K562 (cell line): ENCODE data around the gene FKBP2. TPM values are rescaled to one million over a fixed set of nuclear protein-coding genes. Genes with fewer than 3 reads are reported as not detected.

ENCODE experiments used
- CC2D1A ChIP-seq: fragments of 450-650 bp; IDR thresholded peaks from 2 replicates; pipeline ENCODE4 v1.6.1; 2017; ENCODE audit warnings: mild to moderate bottlenecking
- FOXK1 ChIP-seq: sonication (generic); formaldehyde crosslinking; IDR thresholded peaks from 2 replicates; pipeline ENCODE4 v1.8.0; 2022; ENCODE audit warnings: missing genetic modification reagents, mild to moderate bottlenecking, borderline replicate concordance
- HDAC2 ChIP-seq: fragments of 450-650 bp; IDR thresholded peaks from 2 replicates; pipeline ENCODE4 v1.6.1; 2016; ENCODE audit warnings: mild to moderate bottlenecking
- HNRNPK ChIP-seq: fragments of 200-400 bp; formaldehyde crosslinking; IDR thresholded peaks from one replicate; pipeline ENCODE4 v1.6.1; 2018; ENCODE audit warnings: mild to moderate bottlenecking, low read depth, low read length; ENCODE audit not compliant: poor library complexity, severe bottlenecking
- JUND ChIP-seq, 2 experiments: IDR thresholded peaks; 2 replicates in 1 of 2; 3 replicates in 1 of 2; pipeline ENCODE4 v1.6.1; 2011; ENCODE audit warnings: borderline replicate concordance in 2 of 2, low read depth in 2 of 2, low read length in 2 of 2, improper control_type of control experiment in 1 of 2, missing biosample characterization in 1 of 2, missing genetic modification characterization in 1 of 2, missing genetic modification reagents in 1 of 2
- MCM2 ChIP-seq: fragments of 450-650 bp; IDR thresholded peaks from 2 replicates; pipeline ENCODE4 v1.6.1; 2017; ENCODE audit warnings: low read depth, mild to moderate bottlenecking
- SIN3A ChIP-seq, 2 experiments: fragments of 150-350 bp in 1 of 2; IDR thresholded peaks; 2 replicates each; pipeline ENCODE4 v1.6.1; 2011 to 2016; ENCODE audit warnings: borderline replicate concordance in 2 of 2, low read depth in 2 of 2, low read length in 2 of 2, mild to moderate bottlenecking in 2 of 2, moderate library complexity in 2 of 2; ENCODE audit not compliant: control insufficient read depth in 1 of 2
- SREBF1 ChIP-seq: fragments of 150-350 bp; IDR thresholded peaks from 2 replicates; pipeline ENCODE4 v1.6.1; 2014; ENCODE audit warnings: antibody characterized with exemption, low read depth, low read length, borderline replicate concordance
- SRF ChIP-seq, 2 experiments: fragments of 250-450, 450-650 bp in 1 of 2; sonication (Bioruptor Pico) in 1 of 2; sonication (generic) in 1 of 2; formaldehyde crosslinking; IDR thresholded peaks; 2 replicates each; pipeline versions ENCODE4 v1.5.0 to v1.5.1; 2020 to 2022; ENCODE audit warnings: mild to moderate bottlenecking in 1 of 2, missing genetic modification reagents in 1 of 2
- STAT5B ChIP-seq: fragments of 250-450 bp; sonication (Bioruptor Pico); IDR thresholded peaks from 2 replicates; pipeline ENCODE4 v1.8.0; 2021; ENCODE audit warnings: mild to moderate bottlenecking, inconsistent platforms
- TSC22D4 ChIP-seq: fragments of 450-650 bp; IDR thresholded peaks from 2 replicates; pipeline ENCODE4 v1.6.1; 2016; ENCODE audit warnings: missing genetic modification characterization, missing biosample characterization, control low read depth
- ZFX ChIP-seq: sonication (generic); formaldehyde crosslinking; IDR thresholded peaks from 2 replicates; pipeline ENCODE4 v1.8.0; 2022; ENCODE audit warnings: mild to moderate bottlenecking, missing genetic modification reagents, moderate library complexity
- ZNF436 ChIP-seq: fragments of 250-450, 450-650 bp; sonication (Bioruptor Pico); formaldehyde crosslinking; IDR thresholded peaks from 2 replicates; pipeline ENCODE4 v1.7.0; 2020; ENCODE audit warnings: mild to moderate bottlenecking
- ZNF717 ChIP-seq: fragments of 250-450 bp; sonication (Bioruptor Pico); IDR thresholded peaks from 2 replicates; pipeline ENCODE4 v1.5.0; 2021
- polyA plus RNA-seq, 8 experiments: library from polyadenylated mRNA; depleted of rRNA in 4 of 8; stranded (reverse) in 5 of 8; unstranded in 3 of 8; fragments of >200 nt; fragmentation: Nextera tagmentation in 2 of 8; fragmentation: Illumina TruSeq in 1 of 8; extraction: Ambion mirVana in 2 of 8; extraction: Trizol in 1 of 8; gene quantifications; 2 replicates each; pipeline versions ENCODE4 v1.2.1 to v1.2.3, GENCODE V29; 2011 to 2014; ENCODE audit warnings: inconsistent platforms in 1 of 8, missing spikeins in 1 of 8
- total RNA-seq, 7 experiments: library from RNA; depleted of rRNA in 6 of 7; stranded (reverse); fragments of >200 nt in 6 of 7; fragmentation: Illumina TruSeq in 2 of 7; extraction: Trizol in 2 of 7; gene quantifications; 2 replicates each; pipeline versions ENCODE4 v1.2.1 to v1.2.3, GENCODE V29; 2011 to 2021; ENCODE audit warnings: low replicate concordance in 1 of 7
- TF ChIP-seq, protein P1 (sequence below): fragments of 250-450 bp; sonication (Bioruptor Pico); IDR thresholded peaks from 2 replicates; pipeline ENCODE4 v1.4.0; 2020; ENCODE audit warnings: mild to moderate bottlenecking, moderate library complexity, borderline replicate concordance
- TF ChIP-seq, protein P2 (sequence below): sonication (generic); formaldehyde crosslinking; IDR thresholded peaks from 2 replicates; pipeline ENCODE4 v1.8.0; 2023; ENCODE audit warnings: missing genetic modification reagents, mild to moderate bottlenecking, borderline replicate concordance
- TF ChIP-seq, protein P3 (sequence below): IDR thresholded peaks from 2 replicates; pipeline ENCODE4 v1.6.1; 2011; ENCODE audit not compliant: insufficient read length; ENCODE audit errors: extremely low read depth

Gene FKBP2
- total and polyA plus RNA-seq, 9 of the 15 experiments (the other 6 are each of a cell fraction or from before 2014, with no cell fraction given): 3.5 to 151 (median 58.1) TPM

DNA sequence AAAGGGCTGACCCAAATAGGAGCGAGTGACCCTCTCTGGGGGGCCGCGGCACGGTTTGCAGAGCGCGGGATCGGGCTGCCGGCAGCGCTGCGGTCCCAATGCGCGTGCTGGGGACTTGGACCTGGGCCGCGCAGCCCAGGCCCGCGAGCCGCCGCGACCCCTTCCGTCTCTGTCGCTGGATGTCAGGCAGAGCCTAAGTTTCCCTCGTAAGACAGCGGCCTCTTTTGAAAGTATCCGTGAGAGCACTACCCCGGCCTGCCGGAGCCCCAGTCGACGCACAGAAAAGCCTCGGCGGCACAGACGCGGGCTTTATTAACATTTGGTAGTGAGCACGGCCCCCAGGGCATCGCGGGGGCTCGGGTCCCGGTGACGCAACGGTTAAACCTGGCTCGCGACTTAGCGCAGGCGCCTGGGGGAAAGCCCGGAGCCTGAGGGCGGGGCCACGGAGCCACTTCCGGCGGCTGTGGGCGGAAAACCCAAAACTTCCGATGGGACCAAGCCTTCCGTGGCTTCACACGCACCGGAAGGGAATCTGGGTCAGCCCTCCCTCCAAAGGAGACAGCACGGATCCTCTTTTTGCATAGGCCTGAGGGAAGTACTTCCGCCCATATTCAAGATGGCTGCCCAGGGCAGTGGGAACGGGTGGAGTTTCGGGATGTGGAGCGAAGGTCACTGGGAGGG is 28.8 kb downstream of the FKBP2 start (continued):
- TF ChIP-seq CC2D1A (no peak), MCM2 (no peak), ZNF436 (CRISPR knock-in tag) (no peak; the same call in 1 of the 2 replicates), HNRNPK (no peak), ZFX (CRISPR knock-in tag) (peak; percentile 90), FOXK1 (CRISPR knock-in tag) (no peak; the same call in 1 of the 2 replicates), HDAC2 (no peak), SRF (CRISPR knock-in tag; IDR thresholded peaks at IDR 0.05) (peak in 1 of 2 experiments; percentile 62; a peak in 1 of 4 replicates), JUND (IDR thresholded peaks at IDR 0.05; ENCODE audit: borderline replicate concordance, low read depth, low read length) (peak; percentile 64), JUND (tag; IDR thresholded peaks at IDR 0.05; ENCODE audit: borderline replicate concordance, low read depth, low read length) (no peak; the same call in 2 of the 3 replicates), STAT5B (no peak), ZNF717 (CRISPR knock-in tag) (no peak), SREBF1 (0 out of 2 replicates have a peak, but pooled peaks have one; percentile 63), TSC22D4 (tag) (no peak), SIN3A (IDR thresholded peaks at IDR 0.05; ENCODE audit: borderline replicate concordance in 2 of 2, control insufficient read depth in 1 of 2, low read depth in 2 of 2, low read length in 2 of 2) (no peak; a peak in 2 of 4 replicates)
- TF ChIP-seq, protein P1, sequence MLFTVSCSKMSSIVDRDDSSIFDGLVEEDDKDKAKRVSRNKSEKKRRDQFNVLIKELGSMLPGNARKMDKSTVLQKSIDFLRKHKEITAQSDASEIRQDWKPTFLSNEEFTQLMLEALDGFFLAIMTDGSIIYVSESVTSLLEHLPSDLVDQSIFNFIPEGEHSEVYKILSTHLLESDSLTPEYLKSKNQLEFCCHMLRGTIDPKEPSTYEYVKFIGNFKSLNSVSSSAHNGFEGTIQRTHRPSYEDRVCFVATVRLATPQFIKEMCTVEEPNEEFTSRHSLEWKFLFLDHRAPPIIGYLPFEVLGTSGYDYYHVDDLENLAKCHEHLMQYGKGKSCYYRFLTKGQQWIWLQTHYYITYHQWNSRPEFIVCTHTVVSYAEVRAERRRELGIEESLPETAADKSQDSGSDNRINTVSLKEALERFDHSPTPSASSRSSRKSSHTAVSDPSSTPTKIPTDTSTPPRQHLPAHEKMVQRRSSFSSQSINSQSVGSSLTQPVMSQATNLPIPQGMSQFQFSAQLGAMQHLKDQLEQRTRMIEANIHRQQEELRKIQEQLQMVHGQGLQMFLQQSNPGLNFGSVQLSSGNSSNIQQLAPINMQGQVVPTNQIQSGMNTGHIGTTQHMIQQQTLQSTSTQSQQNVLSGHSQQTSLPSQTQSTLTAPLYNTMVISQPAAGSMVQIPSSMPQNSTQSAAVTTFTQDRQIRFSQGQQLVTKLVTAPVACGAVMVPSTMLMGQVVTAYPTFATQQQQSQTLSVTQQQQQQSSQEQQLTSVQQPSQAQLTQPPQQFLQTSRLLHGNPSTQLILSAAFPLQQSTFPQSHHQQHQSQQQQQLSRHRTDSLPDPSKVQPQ (CRISPR knock-in tag): peak; percentile 54; the same call in 1 of the 2 replicates
- TF ChIP-seq, protein P2, sequence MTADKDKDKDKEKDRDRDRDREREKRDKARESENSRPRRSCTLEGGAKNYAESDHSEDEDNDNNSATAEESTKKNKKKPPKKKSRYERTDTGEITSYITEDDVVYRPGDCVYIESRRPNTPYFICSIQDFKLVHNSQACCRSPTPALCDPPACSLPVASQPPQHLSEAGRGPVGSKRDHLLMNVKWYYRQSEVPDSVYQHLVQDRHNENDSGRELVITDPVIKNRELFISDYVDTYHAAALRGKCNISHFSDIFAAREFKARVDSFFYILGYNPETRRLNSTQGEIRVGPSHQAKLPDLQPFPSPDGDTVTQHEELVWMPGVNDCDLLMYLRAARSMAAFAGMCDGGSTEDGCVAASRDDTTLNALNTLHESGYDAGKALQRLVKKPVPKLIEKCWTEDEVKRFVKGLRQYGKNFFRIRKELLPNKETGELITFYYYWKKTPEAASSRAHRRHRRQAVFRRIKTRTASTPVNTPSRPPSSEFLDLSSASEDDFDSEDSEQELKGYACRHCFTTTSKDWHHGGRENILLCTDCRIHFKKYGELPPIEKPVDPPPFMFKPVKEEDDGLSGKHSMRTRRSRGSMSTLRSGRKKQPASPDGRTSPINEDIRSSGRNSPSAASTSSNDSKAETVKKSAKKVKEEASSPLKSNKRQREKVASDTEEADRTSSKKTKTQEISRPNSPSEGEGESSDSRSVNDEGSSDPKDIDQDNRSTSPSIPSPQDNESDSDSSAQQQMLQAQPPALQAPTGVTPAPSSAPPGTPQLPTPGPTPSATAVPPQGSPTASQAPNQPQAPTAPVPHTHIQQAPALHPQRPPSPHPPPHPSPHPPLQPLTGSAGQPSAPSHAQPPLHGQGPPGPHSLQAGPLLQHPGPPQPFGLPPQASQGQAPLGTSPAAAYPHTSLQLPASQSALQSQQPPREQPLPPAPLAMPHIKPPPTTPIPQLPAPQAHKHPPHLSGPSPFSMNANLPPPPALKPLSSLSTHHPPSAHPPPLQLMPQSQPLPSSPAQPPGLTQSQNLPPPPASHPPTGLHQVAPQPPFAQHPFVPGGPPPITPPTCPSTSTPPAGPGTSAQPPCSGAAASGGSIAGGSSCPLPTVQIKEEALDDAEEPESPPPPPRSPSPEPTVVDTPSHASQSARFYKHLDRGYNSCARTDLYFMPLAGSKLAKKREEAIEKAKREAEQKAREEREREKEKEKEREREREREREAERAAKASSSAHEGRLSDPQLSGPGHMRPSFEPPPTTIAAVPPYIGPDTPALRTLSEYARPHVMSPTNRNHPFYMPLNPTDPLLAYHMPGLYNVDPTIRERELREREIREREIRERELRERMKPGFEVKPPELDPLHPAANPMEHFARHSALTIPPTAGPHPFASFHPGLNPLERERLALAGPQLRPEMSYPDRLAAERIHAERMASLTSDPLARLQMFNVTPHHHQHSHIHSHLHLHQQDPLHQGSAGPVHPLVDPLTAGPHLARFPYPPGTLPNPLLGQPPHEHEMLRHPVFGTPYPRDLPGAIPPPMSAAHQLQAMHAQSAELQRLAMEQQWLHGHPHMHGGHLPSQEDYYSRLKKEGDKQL (CRISPR knock-in tag): no peak
- TF ChIP-seq, protein P3, sequence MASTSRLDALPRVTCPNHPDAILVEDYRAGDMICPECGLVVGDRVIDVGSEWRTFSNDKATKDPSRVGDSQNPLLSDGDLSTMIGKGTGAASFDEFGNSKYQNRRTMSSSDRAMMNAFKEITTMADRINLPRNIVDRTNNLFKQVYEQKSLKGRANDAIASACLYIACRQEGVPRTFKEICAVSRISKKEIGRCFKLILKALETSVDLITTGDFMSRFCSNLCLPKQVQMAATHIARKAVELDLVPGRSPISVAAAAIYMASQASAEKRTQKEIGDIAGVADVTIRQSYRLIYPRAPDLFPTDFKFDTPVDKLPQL: no peak
